Caki2 (cell line): ENCODE results near the gene EXOC2. TPM values are rescaled to one million over a fixed set of nuclear protein-coding genes. Genes with fewer than 3 reads are reported as not detected.
A peak's percentile ranks its signal among the peaks of the same experiment; 100 is the strongest.
"Not testable (repeated sequence)": the region's sequence is repeated elsewhere in the genome, so short reads cannot be mapped to it uniquely, and the experiment has no call there.

Experiments used
- DNase-seq: peaks from one replicate; pipeline ENCODE4 v3.0.0-alpha.2; 2015; ENCODE audit warnings: low read depth
- in situ Hi-C: cut with HindIII; loops from 2 replicates; pipeline ENCODE4 v1.10.0; 2016; ENCODE audit warnings: low sequenced_read_pairs, low pct_unique_long_range_greater_than_20kb, mixed read lengths
- total RNA-seq: library from RNA; depleted of rRNA; stranded (reverse); fragments of >200 nt; shearing (Covaris generic); gene quantifications from 2 replicates; pipeline ENCODE4 v1.2.3, GENCODE V29; 2014; ENCODE audit warnings: low replicate concordance

EXOC2 gene
- total RNA-seq, 1 experiment from 2014 or later: 34.7 TPM

DNA sequence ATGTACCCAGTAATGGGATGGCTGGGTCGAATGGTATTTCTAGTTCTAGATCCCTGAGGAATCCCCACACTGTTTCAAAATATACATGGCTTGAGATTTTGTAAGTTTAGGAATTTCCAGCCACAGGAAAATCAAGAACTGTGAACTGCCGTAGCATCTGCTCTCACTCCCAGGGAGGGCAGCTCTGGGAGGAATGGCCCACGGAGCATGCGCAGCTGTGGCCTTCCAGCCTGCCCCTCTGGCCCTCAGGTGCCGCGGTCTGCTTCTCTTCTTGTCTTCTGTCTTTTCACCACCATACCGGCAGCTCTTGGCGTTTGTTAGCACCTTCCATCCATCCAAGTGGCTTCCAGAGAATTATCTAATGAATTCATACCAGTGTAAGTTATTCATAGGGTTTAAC, 19.9 kb upstream of the EXOC2 start:
- no peak for DNase-seq
- in situ Hi-C loops: no loop called here

DNA sequence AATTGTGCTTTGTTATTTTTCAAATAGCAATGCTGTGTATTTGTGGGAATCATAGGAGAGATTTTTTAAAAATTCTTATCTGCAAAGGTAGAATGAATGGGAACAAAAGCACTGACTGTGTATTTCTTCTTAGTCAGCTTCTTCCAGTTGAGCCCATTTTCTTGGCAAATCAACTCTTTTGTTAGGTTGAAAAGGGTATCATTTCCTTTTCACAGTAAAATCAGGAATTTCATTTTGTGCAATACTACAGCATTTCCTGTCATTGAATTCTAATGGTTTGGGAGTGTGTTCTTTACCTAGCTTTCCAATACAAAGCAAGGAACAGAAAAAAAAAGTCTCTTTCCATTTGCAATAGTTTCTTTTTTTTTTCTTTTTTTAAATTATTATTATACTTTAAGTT, 19.0 kb upstream of the EXOC2 start:
- DNase-seq: no peak
- in situ Hi-C loops: no loop called here

- DNase-seq: peak; percentile 57
- in situ Hi-C loops: no loop called here
Observed at GRCh38 chr6:710601-711571, 17.9 kb upstream of the EXOC2 start.

DNA sequence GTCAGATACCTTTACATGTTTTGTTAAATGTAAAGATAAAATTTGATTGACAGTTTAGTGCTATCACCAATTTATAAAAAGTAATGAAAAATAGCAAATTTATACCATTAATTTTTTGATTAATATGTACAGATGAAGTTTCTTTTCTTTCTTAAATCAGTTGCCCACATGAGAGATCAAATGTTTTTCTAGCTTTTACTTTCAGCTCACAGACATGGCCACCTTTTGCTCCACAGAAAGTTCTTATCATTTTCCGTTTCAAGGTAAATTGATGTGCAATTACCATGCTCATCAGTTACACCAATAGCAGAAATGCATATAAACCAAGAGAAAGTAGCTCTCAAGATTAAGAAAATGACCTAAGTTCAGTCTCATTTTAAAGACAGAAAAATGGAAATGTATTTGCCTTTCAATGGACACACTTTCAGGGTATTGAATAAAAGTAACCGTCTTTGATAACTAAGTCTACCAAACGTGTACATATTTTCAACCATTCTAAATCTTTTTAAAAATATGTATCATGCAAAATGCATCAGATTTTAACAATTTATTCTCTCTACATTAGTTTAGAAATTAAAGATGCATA, 16.6 kb upstream of the EXOC2 start:
- in situ Hi-C loops: no loop called here
- no peak for DNase-seq

- in situ Hi-C loops: no loop called here
- DNase-seq: no peak
Observed at GRCh38 chr6:708237-708598, 15.3 kb upstream of the EXOC2 start.

- DNase-seq: no peak
- in situ Hi-C loops: no loop called here
Observed at GRCh38 chr6:707576-708236, 14.8 kb upstream of the EXOC2 start.

DNA sequence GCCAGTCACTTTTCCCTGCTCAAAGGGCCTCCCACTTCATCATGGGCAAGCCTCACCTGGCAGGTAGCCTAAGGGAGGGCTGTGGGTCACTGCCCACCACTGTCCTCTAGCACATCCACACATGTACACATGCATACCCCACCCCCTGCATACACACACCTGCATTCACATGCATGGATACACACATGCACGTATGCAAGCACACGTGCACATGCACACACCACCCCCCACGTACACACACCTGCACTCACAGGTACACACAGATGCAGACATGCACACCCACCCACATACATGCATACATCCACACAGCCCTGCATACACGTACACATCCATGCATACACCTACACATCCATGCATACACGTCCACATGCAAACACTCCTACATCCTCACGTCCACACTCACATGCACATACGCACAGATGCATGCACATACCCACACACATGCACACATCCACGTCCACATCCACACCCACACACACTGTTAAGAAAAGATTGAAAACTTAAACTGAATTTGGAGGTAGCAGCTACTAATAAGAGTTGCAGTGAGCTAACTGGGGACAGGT, 14.0 kb upstream of the EXOC2 start:
- no peak for DNase-seq
- in situ Hi-C loops: no loop called here

- in situ Hi-C loops: no loop called here
Observed at GRCh38 chr6:706146-706545, 13.2 kb upstream of the EXOC2 start.

GRCh38 chr6:705047-705446, 12.1 kb upstream of the EXOC2 start:
- no peak for DNase-seq
- in situ Hi-C loops: no loop called here

More at GRCh38 chr6:706146-706545, 13.2 kb upstream of the EXOC2 start:
- DNase-seq: no peak

GRCh38 chr6:704046-704445, 11.1 kb upstream of the EXOC2 start:
- no peak for DNase-seq
- in situ Hi-C loops: no loop called here

DNA sequence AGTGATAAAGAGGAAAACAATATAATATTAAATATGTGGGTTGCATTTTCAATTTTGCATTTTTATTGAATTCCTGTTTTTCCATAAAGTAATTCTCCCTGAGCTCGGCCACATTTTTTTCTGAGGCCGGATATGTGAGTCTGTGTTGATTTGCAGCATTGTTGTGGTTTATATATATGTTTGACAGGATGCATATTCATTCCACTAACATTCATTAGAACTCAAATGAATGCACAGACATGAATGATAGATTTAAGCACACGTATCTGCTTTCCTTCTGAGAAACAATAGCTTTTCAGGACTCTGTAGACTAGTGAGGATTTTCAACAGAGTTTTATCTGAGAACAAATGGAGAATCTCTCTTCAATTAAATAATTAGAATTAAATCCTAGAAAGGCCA, 10.6 kb upstream of the EXOC2 start:
- no peak for DNase-seq
- in situ Hi-C loops: no loop called here

GRCh38 chr6:701700-702479, 9.0 kb upstream of the EXOC2 start:
- in situ Hi-C loops: no loop called here
- no peak for DNase-seq

DNA sequence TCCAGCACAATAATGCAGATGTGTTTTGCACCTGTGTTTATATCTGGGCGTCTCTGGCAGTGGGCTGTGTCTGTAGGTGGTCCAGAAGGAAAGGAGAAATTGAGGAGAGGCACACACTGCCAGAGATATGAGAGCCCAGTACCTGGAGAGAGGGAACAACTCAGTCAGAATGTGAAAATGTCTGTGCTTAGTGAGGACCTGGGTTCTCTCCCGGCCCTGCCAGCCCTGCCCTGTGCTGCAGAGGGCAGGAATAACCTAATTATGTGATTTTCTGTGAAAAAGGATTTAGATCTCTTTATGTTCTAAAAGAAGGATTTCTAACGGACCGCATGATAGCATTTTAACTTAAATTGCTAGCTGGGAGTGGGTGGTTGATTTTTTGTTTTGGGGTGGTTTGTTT, 8.3 kb upstream of the EXOC2 start:
- no peak for DNase-seq
- in situ Hi-C loops: no loop called here

DNA sequence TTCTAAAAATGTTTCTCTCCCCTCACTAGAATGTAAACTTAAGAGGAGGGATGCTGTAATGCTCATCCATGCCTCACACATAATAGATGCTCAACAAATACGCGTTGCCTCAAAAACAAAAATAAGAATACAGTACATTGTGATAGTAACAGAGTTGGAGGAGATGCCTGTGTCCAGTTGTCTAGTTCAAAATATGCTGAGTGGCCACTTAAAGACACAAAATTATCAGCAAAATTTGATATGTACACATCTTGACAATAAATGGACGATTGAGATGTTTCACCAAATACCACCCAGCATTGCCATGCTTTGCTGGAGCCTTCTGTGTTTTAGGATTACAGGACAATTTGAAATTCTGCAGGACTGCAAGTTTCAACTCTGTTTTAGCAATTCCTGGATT, 7.6 kb upstream of the EXOC2 start:
- in situ Hi-C loops: no loop called here

DNA sequence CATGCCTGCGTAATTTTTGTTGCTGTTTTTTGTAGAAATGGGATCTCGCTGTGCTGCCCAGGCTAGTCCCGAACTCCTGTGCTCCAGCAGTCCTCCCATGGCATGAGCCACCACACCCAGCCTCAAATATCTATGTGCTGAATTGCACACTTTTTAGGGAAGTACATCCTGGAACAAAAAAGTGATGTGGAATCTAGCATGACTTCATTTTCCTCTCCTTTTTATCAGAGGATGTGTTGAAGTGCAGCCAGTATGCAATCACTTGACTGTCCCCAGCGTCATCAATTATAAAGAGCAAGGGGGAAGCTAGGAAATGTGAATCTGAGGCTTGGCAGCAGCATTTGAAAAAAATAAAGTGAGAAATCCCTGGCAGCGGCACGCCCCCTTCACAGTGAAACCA, 6.4 kb upstream of the EXOC2 start:
- in situ Hi-C loops: no loop called here
- DNase-seq: no peak

More for the DNA sequence above, 7.6 kb upstream of the EXOC2 start:
- DNase-seq: no peak

DNA sequence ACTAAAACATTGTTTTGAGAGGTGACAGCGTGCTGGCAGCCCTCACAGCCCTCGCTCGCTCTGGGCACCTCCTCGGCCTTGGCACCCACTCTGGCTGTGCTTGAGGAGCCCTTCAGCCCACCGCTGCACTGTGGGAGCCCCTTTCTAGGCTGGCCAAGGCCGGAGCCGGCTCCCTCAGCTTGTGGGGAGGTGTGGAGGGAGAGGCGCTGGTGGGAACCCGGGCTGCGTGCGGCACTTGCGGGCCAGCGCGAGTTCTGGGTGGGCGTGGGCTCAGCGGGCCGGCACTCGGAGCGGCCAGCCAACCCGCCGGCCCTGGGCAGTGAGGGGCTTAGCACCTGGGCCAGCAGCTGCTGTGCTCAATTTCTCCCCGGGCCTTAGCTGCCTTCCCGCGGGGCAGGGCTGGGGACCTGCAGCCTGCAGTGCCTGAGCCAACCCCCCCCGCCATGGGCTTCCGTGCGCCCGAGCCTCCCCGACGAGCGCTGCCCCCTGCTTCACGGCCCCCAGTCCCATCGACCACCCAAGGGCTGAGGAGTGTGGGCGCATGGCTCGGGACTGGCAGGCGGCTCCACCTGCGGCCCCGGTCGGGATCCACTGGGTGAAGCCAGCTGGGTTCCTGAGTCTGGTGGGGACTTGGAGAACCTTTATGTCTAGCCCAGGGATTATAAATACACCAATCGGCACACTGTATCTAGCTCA, 1.6 kb upstream of the EXOC2 start:
- in situ Hi-C loops, DNase-seq: not testable (repeated sequence)

DNA sequence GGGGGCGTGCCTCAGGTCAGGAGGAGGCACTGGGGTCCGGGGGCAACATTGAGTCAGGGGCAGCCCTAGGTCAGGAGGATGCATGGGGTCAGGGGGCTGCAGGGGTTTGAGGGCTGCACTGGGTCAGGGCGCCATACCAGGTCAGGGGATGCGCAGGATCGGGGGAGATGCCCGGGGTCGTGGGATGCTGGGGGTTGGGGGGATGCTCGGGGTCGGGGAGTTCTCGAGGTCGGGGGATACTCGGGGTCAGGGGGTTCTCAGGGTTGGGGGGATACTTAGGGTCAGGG, 727 bp upstream of the EXOC2 start:
- in situ Hi-C loops: no loop called here
- DNase-seq: no peak

DNA sequence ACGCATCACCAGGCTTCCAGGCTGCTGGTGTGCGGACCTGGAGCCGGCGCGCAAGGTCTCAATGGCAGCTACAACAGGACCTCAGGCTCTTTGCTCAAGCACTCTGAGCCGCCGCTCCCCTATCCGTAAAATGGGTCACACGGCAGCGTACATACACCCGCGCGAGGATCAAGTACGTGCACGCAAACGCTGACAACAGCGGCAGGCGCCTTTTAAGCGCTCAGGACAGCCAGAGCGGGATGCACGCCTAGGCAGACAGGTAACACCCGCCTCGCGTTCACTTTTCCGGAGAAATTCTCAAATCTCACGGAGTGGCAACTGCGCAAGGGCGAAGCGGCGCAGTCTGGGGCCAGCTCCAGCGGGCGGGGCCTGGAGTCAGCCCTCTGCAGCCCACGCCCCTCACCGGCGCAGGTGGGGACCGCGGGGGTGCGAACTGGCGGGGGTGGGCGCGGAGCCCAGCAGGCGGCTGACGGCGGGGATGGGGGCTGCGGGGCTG, 535 bp downstream of the EXOC2 start:
- in situ Hi-C loops: no loop called here
- DNase-seq: peak; percentile 50
